Body of pancreas (tissue), 4 donors: ENCODE measurements around the gene ZFYVE16.

Experiments used
- CTCF ChIP-seq, 7 experiments: fragments of 450-650 bp in 4 of 7; fragments of 200-600 bp in 3 of 7; sonication (generic) in 3 of 7; IDR thresholded peaks; one replicate each; pipeline ENCODE4 v1.5.1; 2016 to 2019; ENCODE audit warnings: antibody characterized with exemption in 7 of 7
- POLR2A ChIP-seq, 3 donors: fragments of 450-650 bp; IDR thresholded peaks; one replicate each; pipeline ENCODE4 v1.6.1; 2016; ENCODE audit warnings: antibody characterized with exemption in 3 of 3, mild to moderate bottlenecking in 2 of 3

GRCh38 chr5:80495891-80496290, 88.0 kb downstream of the ZFYVE16 start:
- TF ChIP-seq POLR2A (IDR thresholded peaks at IDR 0.05) (no peak), CTCF (IDR thresholded peaks at IDR 0.05) (no peak)
